ENCODE results near the gene GPR137. TPM values are rescaled to one million over a fixed set of nuclear protein-coding genes. Genes with fewer than 3 reads are reported as not detected.
A peak's percentile ranks its signal among the peaks of the same experiment; 100 is the strongest.

The GPR137 gene
- 32.4 and 47.5 TPM in 2 replicates for total RNA-seq (2014; rRNA removed)
- percentile 62 among the genes with signal in this experiment for Bru-seq, nascent RNA
- BruChase-seq, experiment 1, labeled RNA remaining after a 6-hour chase: percentile 81 among the genes with signal in this experiment
- percentile 73 among the genes with signal in this experiment for BruChase-seq, experiment 2, labeled RNA remaining after a 2-hour chase
- long read RNA-seq, transcript GPR137-201 (7 exons, 1,485 nt): minor isoform, 6 of 132 reads
- long read RNA-seq, transcript GPR137-204 (7 exons, 1,596 nt): major isoform, 39 of 132 reads
- long read RNA-seq, partial matches to known transcripts: 18 of 132 reads
- long read RNA-seq, other reads (novel, unspliced or antisense): 67 of 132 reads

DNA sequence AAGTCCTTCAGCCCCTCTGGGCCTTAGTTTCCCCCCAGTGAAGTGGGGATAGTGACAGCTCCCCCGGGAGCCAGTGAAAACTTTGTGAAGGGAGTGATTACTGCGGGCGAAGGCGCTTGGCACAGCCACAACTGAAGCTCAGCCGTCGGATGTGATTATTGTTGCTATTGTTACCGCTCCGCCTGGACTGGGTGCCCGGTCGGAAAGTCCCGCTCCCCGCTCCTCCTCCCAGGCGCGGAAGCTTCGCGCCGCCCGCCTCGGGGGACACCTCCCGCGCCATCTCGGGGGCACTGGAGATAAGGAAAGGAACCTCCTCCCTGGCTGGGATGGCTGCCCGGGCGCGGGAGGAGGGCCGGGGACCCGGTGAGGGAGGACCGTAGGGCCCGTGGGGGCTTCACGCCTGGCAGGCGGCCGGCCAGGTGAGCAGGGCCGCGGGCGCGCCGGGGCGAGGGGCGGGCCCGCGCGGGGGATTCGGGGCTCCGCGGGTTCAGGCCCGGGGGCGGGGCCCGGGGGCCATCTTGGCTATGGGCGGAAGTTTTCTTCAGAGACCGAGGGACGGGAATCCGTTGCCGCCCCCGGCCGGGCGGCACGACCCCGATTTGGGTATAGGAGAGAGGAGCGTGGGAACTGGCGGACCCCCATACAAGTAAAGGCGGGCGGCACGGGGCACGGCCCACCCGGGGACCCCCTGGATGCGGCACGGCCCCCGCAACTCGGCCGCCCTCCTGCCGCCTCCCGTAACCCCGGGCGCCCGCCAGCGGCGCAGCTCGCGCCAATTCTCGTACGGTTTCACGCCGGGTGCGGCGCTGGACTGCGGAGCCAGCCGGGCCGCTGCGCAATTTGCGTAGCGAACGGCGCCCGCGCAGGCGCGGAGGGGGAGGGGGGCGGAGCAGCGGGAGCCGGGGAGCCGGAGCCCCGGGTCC is at the start of gene GPR137:
GPR137 (plus strand) TSS at position 887 of the 923 bp plus-strand sequence. CDS start 677 bp downstream, outside the sequence.
- Histone ChIP-seq H3K4me2 (ENCODE audit: low read length) (peak within 1 kb of the TSS; percentile 90), H3K27me3 (ENCODE audit: low read length) (no peaks in the 10 kb centered on the region), H3K9me3 (ENCODE audit: low read length) (no peaks in the 10 kb centered on the region), H3K79me2 (ENCODE audit: low read length) (peaks cover 28% of the 10 kb centered on the region), H3K9me2 (replicated peaks; ENCODE audit: low read length) (no peaks in the 10 kb centered on the region), H3K27ac (ENCODE audit: low read length) (peak within 1 kb of the TSS; percentile 62), H3K4me1 (ENCODE audit: insufficient read depth, low read length) (peaks cover 18% of the 10 kb centered on the region), H3K4me3 (ENCODE audit: low read length) (peak within 1 kb of the TSS; percentile 73), H4K20me1 (ENCODE audit: low read length) (no peaks in the 10 kb centered on the region), H3K9ac (ENCODE audit: low read length) (peak within 1 kb of the TSS; percentile 75), H3K36me3 (ENCODE audit: low read depth, low read length) (no peaks in the 10 kb centered on the region), H2AFZ (ENCODE audit: low read length) (peak within 1 kb of the TSS; percentile 88), H3F3A (ENCODE audit: low read length, unreplicated experiment) (no peaks in the 10 kb centered on the region)
- DNase-seq (peak; percentile 79), ATAC-seq (peak; percentile 47)
- ChIA-PET POLR2A (ENCODE audit: unreplicated experiment) (no interaction called here), CTCF (interaction anchor here (1.0 to 1.1 kb wide), 2 partner anchors 9 to 33 kb away, joined by 3 read pairs; no protein-coding TSS in a partner anchor)
- BruUV-seq (replicated peaks): TSS peak; percentile 91
- intact Hi-C loops (cut with micrococcal nuclease): loop anchor here (2.0 kb wide), 2 partner anchors 14 to 16 kb away; partner anchors contain the start of gene CATSPERZ
- TF ChIP-seq EZH2phosphoT487 (IDR thresholded peaks at IDR 0.05; ENCODE audit: borderline replicate concordance, low read length): no peak
- no peak for TF ChIP-seq CTCF (conservative IDR thresholded peaks at IDR 0.05; ENCODE audit: low read depth, low read length)
- TF ChIP-seq EZH2 (IDR thresholded peaks at IDR 0.05; ENCODE audit: low read length, unreplicated experiment): no peak

DNA sequence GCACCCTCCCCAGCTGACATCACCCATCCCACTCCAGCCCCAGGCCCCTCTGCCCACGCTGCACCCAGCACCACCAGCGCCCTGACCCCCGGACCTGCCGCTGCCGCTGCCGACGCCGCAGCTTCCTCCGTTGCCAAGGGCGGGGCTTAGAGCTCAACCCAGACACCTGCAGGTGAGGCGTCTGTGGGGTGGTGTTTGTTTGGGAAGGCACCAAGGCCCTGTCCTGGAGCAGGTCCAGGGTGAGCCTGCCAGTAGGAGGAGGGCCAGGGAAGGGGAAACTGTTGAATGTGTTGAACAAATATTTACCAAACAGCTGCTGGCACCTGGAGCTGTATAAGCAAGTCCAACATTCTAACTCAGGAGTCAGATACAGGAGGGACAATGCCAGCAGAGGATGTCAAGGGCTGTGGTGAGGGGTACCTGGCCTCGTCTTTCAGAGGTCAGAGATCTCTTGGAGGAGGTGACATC is 48.1 kb upstream of the GPR137 start:
- Histone ChIP-seq H3K4me2 (ENCODE audit: low read length) (peak overlapping the region; percentile 66), H3K4me1 (ENCODE audit: insufficient read depth, low read length) (peaks cover 56% of the 10 kb centered on the region), H3K9ac (ENCODE audit: low read length) (no peak overlapping the region), H3K79me2 (ENCODE audit: low read length) (peaks cover 16% of the 10 kb centered on the region), H3F3A (ENCODE audit: low read length, unreplicated experiment) (peaks cover 16% of the 10 kb centered on the region), H4K20me1 (ENCODE audit: low read length) (no peaks in the 10 kb centered on the region), H3K27me3 (ENCODE audit: low read length) (no peaks in the 10 kb centered on the region), H2AFZ (ENCODE audit: low read length) (no peak overlapping the region), H3K9me2 (replicated peaks; ENCODE audit: low read length) (no peaks in the 10 kb centered on the region), H3K4me3 (ENCODE audit: low read length) (peak overlapping the region; percentile 20; the same call in 1 of the 2 replicates), H3K9me3 (ENCODE audit: low read length) (no peaks in the 10 kb centered on the region), H3K27ac (ENCODE audit: low read length) (no peak overlapping the region), H3K36me3 (ENCODE audit: low read depth, low read length) (no peaks in the 10 kb centered on the region; the same call in 1 of the 2 replicates)
- intact Hi-C loops (cut with micrococcal nuclease): no loop called here
- peak; percentile 8 for ATAC-seq
- ChIA-PET CTCF (interaction anchor here (1.1 to 1.2 kb wide), 3 partner anchors 8 to 39 kb away, joined by 3 to 4 read pairs (median 3); no protein-coding TSS in a partner anchor), POLR2A (ENCODE audit: unreplicated experiment) (interaction anchor here (1.0 kb wide), 1 partner anchor 9 kb away, joined by 12 read pairs; the partner anchor contains the start of gene PPP1R14B)
- peak; percentile 95 for DNase-seq
- no TSS peak for BruUV-seq (replicated peaks)
- TF ChIP-seq CTCF (conservative IDR thresholded peaks at IDR 0.05; ENCODE audit: low read depth, low read length) (no peak), EZH2 (IDR thresholded peaks at IDR 0.05; ENCODE audit: low read length, unreplicated experiment) (no peak), EZH2phosphoT487 (IDR thresholded peaks at IDR 0.05; ENCODE audit: borderline replicate concordance, low read length) (no peak)

Measured in PC-3 (cell line).